Type B pancreatic cell (in vitro differentiated cells): ENCODE data around the gene ARL4D. TPM values are rescaled to one million over a fixed set of nuclear protein-coding genes. Genes with fewer than 3 reads are reported as not detected.

Experiments used
- DNase-seq: peaks from one replicate; pipeline ENCODE4 v3.0.0; 2021; ENCODE audit warnings: mixed read lengths; ENCODE audit not compliant: unreplicated experiment; ENCODE audit errors: extremely low spot score
- H3K27ac Mint-ChIP-seq: 2 replicates; pipeline ENCODE4 v1.8.0; 2021; ENCODE audit warnings: mild to moderate bottlenecking, mixed read lengths
- H3K27me3 Mint-ChIP-seq: 2 replicates; pipeline ENCODE4 v1.8.0; 2021; ENCODE audit warnings: mixed read lengths
- H3K36me3 Mint-ChIP-seq: 2 replicates; pipeline ENCODE4 v1.8.0; 2021; ENCODE audit warnings: mixed read lengths
- H3K4me1 Mint-ChIP-seq: one replicate; pipeline ENCODE4 v1.8.0; 2021; ENCODE audit warnings: mixed read lengths; ENCODE audit not compliant: unreplicated experiment
- H3K4me3 Mint-ChIP-seq: 2 replicates; pipeline ENCODE4 v1.8.0; 2021; ENCODE audit warnings: mild to moderate bottlenecking, mixed read lengths
- H3K9me3 Mint-ChIP-seq: 2 replicates; pipeline ENCODE4 v1.8.0; 2021; ENCODE audit warnings: mixed read lengths
- CTCF ChIP-seq: fragments of 200-600 bp; sonication (generic); conservative IDR thresholded peaks from 2 replicates; pipeline ENCODE4 v1.5.0; 2021; ENCODE audit warnings: antibody characterized with exemption, mild to moderate bottlenecking
- total RNA-seq: library from RNA; stranded (reverse); gene quantifications from 2 replicates; pipeline ENCODE4 v1.2.1, GENCODE V29; 2021; ENCODE audit warnings: low replicate concordance

ARL4D gene
- total RNA-seq, 1 donor from 2014 or later, result 8.3 TPM

GRCh38 chr17:43402078-43402477 is 3.3 kb downstream of the ARL4D start:
- no peak overlapping the region for H3K27ac Mint-ChIP-seq
- no peaks in the 10 kb centered on the region for H3K36me3 Mint-ChIP-seq
- peaks cover 19% of the 10 kb centered on the region for H3K4me1 Mint-ChIP-seq
- H3K9me3 Mint-ChIP-seq, result no peaks in the 10 kb centered on the region
- DNase-seq, result no peak
- H3K4me3 Mint-ChIP-seq, result no peak overlapping the region
- no peak for TF ChIP-seq CTCF
- H3K27me3 Mint-ChIP-seq, result no peaks in the 10 kb centered on the region

- no peak for TF ChIP-seq CTCF
- H3K9me3 Mint-ChIP-seq, result no peaks in the 10 kb centered on the region
- H3K36me3 Mint-ChIP-seq, result no peaks in the 10 kb centered on the region
- H3K4me1 Mint-ChIP-seq, result peaks cover 15% of the 10 kb centered on the region
- H3K27me3 Mint-ChIP-seq, result no peaks in the 10 kb centered on the region
- no peak overlapping the region for H3K4me3 Mint-ChIP-seq
- no peak for DNase-seq
- H3K27ac Mint-ChIP-seq, result no peak overlapping the region
Measured at GRCh38 chr17:43402567-43402966, 3.8 kb downstream of the ARL4D start.

- Mint-ChIP-seq H3K4me1 (peaks cover 10% of the 10 kb centered on the region), H3K9me3 (no peaks in the 10 kb centered on the region), H3K27me3 (no peaks in the 10 kb centered on the region), H3K36me3 (no peaks in the 10 kb centered on the region), H3K27ac (no peak overlapping the region), H3K4me3 (no peak overlapping the region)
- no peak for TF ChIP-seq CTCF
- no peak for DNase-seq
Measured at GRCh38 chr17:43403846-43404245, 5.1 kb downstream of the ARL4D start.

GRCh38 chr17:43405861-43406260 is 7.1 kb downstream of the ARL4D start:
- H3K4me1 Mint-ChIP-seq, result peaks cover 6% of the 10 kb centered on the region
- TF ChIP-seq CTCF, result no peak

GRCh38 chr17:43406676-43407645 is 8.2 kb downstream of the ARL4D start:
- DNase-seq, result no peak
- H3K4me3 Mint-ChIP-seq, result no peak overlapping the region

More at GRCh38 chr17:43405861-43406260, 7.1 kb downstream of the ARL4D start:
- H3K27me3 Mint-ChIP-seq, result no peaks in the 10 kb centered on the region
- H3K27ac Mint-ChIP-seq, result no peak overlapping the region
- H3K9me3 Mint-ChIP-seq, result no peaks in the 10 kb centered on the region
- H3K4me3 Mint-ChIP-seq, result no peak overlapping the region
- no peaks in the 10 kb centered on the region for H3K36me3 Mint-ChIP-seq
- no peak for DNase-seq

More at GRCh38 chr17:43406676-43407645, 8.2 kb downstream of the ARL4D start:
- Mint-ChIP-seq H3K36me3 (no peaks in the 10 kb centered on the region), H3K27me3 (no peaks in the 10 kb centered on the region), H3K4me1 (peaks cover 5% of the 10 kb centered on the region), H3K27ac (no peak overlapping the region), H3K9me3 (no peaks in the 10 kb centered on the region)
- TF ChIP-seq CTCF, result no peak
